Type B pancreatic cell (in vitro differentiated cells): ENCODE data around the gene PRKCG. TPM values are rescaled to one million over a fixed set of nuclear protein-coding genes. Genes with fewer than 3 reads are reported as not detected.

Experiments used
- DNase-seq: peaks from one replicate; pipeline ENCODE4 v3.0.0; 2021; ENCODE audit warnings: mixed read lengths; ENCODE audit not compliant: unreplicated experiment; ENCODE audit errors: extremely low spot score
- H3K27ac Mint-ChIP-seq: 2 replicates; pipeline ENCODE4 v1.8.0; 2021; ENCODE audit warnings: mild to moderate bottlenecking, mixed read lengths
- H3K27me3 Mint-ChIP-seq: 2 replicates; pipeline ENCODE4 v1.8.0; 2021; ENCODE audit warnings: mixed read lengths
- H3K36me3 Mint-ChIP-seq: 2 replicates; pipeline ENCODE4 v1.8.0; 2021; ENCODE audit warnings: mixed read lengths
- H3K4me1 Mint-ChIP-seq: one replicate; pipeline ENCODE4 v1.8.0; 2021; ENCODE audit warnings: mixed read lengths; ENCODE audit not compliant: unreplicated experiment
- H3K4me3 Mint-ChIP-seq: 2 replicates; pipeline ENCODE4 v1.8.0; 2021; ENCODE audit warnings: mild to moderate bottlenecking, mixed read lengths
- H3K9me3 Mint-ChIP-seq: 2 replicates; pipeline ENCODE4 v1.8.0; 2021; ENCODE audit warnings: mixed read lengths
- total RNA-seq: library from RNA; stranded (reverse); gene quantifications from 2 replicates; pipeline ENCODE4 v1.2.1, GENCODE V29; 2021; ENCODE audit warnings: low replicate concordance
- TF ChIP-seq, protein P1 (sequence below): fragments of 200-600 bp; sonication (generic); conservative IDR thresholded peaks from 2 replicates; pipeline ENCODE4 v1.5.0; 2021; ENCODE audit warnings: antibody characterized with exemption, mild to moderate bottlenecking

PRKCG gene
- total RNA-seq, 1 donor from 2014 or later, result 3.1 TPM

DNA sequence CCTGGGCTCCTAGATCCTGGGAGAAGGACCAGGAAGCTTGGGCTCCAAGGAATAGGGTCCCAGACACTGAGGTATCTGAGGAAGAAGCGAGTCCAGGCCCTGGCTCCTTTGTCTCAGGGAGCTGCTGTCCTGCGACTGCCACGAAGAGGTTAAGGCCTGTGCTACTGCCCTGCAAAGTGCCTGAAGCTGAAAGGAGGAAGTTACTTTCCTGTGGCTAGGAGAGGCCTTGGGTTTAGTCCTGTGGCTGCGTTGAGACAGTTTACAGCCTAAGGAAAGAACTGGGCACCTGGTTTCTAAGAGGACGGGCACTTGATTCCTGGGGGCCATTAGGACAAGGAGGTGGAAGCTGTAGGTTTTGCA lies 11.5 kb upstream of the PRKCG start:
- Mint-ChIP-seq H3K4me1 (peaks cover 12% of the 10 kb centered on the region), H3K27me3 (no peaks in the 10 kb centered on the region), H3K9me3 (no peaks in the 10 kb centered on the region), H3K27ac (peak overlapping the region; percentile 58), H3K4me3 (peak overlapping the region; percentile 81), H3K36me3 (peaks cover 19% of the 10 kb centered on the region)
- TF ChIP-seq, protein P1, sequence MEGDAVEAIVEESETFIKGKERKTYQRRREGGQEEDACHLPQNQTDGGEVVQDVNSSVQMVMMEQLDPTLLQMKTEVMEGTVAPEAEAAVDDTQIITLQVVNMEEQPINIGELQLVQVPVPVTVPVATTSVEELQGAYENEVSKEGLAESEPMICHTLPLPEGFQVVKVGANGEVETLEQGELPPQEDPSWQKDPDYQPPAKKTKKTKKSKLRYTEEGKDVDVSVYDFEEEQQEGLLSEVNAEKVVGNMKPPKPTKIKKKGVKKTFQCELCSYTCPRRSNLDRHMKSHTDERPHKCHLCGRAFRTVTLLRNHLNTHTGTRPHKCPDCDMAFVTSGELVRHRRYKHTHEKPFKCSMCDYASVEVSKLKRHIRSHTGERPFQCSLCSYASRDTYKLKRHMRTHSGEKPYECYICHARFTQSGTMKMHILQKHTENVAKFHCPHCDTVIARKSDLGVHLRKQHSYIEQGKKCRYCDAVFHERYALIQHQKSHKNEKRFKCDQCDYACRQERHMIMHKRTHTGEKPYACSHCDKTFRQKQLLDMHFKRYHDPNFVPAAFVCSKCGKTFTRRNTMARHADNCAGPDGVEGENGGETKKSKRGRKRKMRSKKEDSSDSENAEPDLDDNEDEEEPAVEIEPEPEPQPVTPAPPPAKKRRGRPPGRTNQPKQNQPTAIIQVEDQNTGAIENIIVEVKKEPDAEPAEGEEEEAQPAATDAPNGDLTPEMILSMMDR, result no peak
- DNase-seq, result no peak

DNA sequence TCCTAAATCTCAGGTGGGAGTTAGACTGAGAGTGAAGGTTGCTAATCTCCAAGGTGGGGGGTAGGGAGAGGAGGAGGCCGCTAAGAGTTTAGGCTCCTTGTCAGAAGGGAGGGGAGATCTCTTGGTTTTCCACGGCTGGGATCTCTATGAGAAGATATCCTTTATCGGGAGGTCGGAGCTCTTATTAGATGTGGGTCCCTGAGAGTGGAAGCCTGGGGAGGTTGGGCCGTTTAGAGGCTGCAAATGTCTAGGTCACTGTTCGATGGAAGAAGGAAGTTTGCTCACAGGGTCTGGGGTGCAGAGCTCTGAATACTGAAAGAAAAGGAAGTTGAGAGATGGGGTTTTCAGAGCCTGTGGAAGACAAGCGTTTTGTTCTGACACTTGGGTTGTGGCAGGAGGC lies 10.5 kb upstream of the PRKCG start:
- H3K9me3 Mint-ChIP-seq, result no peaks in the 10 kb centered on the region
- no peak for DNase-seq
- H3K27me3 Mint-ChIP-seq, result no peaks in the 10 kb centered on the region
- H3K4me3 Mint-ChIP-seq, result peak overlapping the region; percentile 67
- peaks cover 19% of the 10 kb centered on the region for H3K36me3 Mint-ChIP-seq
- H3K4me1 Mint-ChIP-seq, result peaks cover 12% of the 10 kb centered on the region
- TF ChIP-seq, protein P1, result no peak
- peak overlapping the region; percentile 73 for H3K27ac Mint-ChIP-seq

DNA sequence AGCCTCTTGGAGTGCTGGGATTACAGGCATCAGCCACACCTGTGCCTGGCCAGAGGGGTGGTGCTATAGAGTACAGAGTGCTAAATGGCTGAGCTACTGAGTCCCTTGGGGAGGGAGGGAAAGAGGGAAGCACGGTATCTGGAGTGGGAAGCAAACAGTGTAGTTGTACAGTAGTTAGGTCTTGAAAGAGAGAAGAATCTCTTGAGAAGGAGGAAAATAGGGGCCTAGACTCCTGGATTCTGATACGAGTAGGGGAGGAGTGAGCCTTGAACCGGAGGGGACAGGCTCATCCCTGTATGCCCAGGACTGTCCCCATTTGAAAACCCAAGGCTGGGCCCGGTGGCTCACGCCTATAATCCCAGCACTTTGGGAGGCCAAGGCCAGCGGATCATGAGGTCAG lies 9.2 kb upstream of the PRKCG start:
- H3K9me3 Mint-ChIP-seq, result no peaks in the 10 kb centered on the region

DNA sequence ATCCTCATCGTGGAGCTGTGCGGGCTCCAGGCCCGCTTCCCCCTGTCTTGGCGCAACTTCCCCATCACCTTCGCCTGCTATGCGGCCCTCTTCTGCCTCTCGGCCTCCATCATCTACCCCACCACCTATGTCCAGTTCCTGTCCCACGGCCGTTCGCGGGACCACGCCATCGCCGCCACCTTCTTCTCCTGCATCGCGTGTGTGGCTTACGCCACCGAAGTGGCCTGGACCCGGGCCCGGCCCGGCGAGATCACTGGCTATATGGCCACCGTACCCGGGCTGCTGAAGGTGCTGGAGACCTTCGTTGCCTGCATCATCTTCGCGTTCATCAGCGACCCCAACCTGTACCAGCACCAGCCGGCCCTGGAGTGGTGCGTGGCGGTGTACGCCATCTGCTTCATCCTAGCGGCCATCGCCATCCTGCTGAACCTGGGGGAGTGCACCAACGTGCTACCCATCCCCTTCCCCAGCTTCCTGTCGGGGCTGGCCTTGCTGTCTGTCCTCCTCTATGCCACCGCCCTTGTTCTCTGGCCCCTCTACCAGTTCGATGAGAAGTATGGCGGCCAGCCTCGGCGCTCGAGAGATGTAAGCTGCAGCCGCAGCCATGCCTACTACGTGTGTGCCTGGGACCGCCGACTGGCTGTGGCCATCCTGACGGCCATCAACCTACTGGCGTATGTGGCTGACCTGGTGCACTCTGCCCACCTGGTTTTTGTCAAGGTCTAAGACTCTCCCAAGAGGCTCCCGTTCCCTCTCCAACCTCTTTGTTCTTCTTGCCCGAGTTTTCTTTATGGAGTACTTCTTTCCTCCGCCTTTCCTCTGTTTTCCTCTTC lies 8.0 kb upstream of the PRKCG start:
- H3K4me3 Mint-ChIP-seq, result peak overlapping the region; percentile 25
- H3K36me3 Mint-ChIP-seq, result peaks cover 25% of the 10 kb centered on the region
- TF ChIP-seq, protein P1, result no peak
- H3K4me1 Mint-ChIP-seq, result peaks cover 16% of the 10 kb centered on the region
- H3K9me3 Mint-ChIP-seq, result no peaks in the 10 kb centered on the region
- no peak for DNase-seq
- no peaks in the 10 kb centered on the region for H3K27me3 Mint-ChIP-seq
- peak overlapping the region; percentile 80 for H3K27ac Mint-ChIP-seq

More for the DNA sequence above, 9.2 kb upstream of the PRKCG start:
- H3K4me1 Mint-ChIP-seq, result peaks cover 12% of the 10 kb centered on the region
- TF ChIP-seq, protein P1, result no peak
- peaks cover 25% of the 10 kb centered on the region for H3K36me3 Mint-ChIP-seq
- H3K4me3 Mint-ChIP-seq, result peak overlapping the region; percentile 44
- no peak for DNase-seq
- no peaks in the 10 kb centered on the region for H3K27me3 Mint-ChIP-seq
- peak overlapping the region; percentile 70 for H3K27ac Mint-ChIP-seq

DNA sequence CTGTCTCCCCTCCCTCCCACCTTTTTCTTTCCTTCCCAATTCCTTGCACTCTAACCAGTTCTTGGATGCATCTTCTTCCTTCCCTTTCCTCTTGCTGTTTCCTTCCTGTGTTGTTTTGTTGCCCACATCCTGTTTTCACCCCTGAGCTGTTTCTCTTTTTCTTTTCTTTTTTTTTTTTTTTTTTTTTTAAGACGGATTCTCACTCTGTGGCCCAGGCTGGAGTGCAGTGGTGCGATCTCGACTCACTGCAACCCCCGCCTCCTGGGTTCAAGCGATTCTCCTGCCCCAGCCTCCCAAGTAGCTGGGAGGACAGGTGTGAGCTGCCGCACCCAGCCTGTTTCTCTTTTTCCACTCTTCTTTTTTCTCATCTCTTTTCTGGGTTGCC lies 7.4 kb upstream of the PRKCG start:
- H3K4me1 Mint-ChIP-seq, result peaks cover 17% of the 10 kb centered on the region
- H3K27ac Mint-ChIP-seq, result no peak overlapping the region
- H3K27me3 Mint-ChIP-seq, result no peaks in the 10 kb centered on the region
- TF ChIP-seq, protein P1, result no peak
- no peak overlapping the region for H3K4me3 Mint-ChIP-seq
- H3K36me3 Mint-ChIP-seq, result peaks cover 25% of the 10 kb centered on the region
- no peaks in the 10 kb centered on the region for H3K9me3 Mint-ChIP-seq
- DNase-seq, result no peak
